Vagina (tissue), 2 donors: ENCODE data around the gene NRXN2.
"Not testable (repeated sequence)": the region's sequence is repeated elsewhere in the genome, so short reads cannot be mapped to it uniquely, and the experiment has no call there.

Experiments used
- POLR2A ChIP-seq, 2 donors: fragments of 450-650 bp; IDR thresholded peaks; one replicate each; pipeline ENCODE4 v1.6.1; 2017; ENCODE audit warnings: antibody characterized with exemption in 2 of 2, mild to moderate bottlenecking in 2 of 2, moderate library complexity in 2 of 2
- POLR2AphosphoS5 ChIP-seq, 2 donors: sonication (generic); formaldehyde crosslinking; IDR thresholded peaks; one replicate each; pipeline ENCODE4 v1.9.0; 2017; ENCODE audit warnings: antibody characterized with exemption in 2 of 2, mild to moderate bottlenecking in 2 of 2, low read depth in 1 of 2; ENCODE audit not compliant: insufficient read depth in 1 of 2

GRCh38 chr11:64664236-64664870, 58.6 kb downstream of the NRXN2 start:
- TF ChIP-seq POLR2AphosphoS5 (IDR thresholded peaks at IDR 0.05; ENCODE audit: insufficient read depth in 1 of 2, low read depth in 1 of 2); POLR2A (IDR thresholded peaks at IDR 0.05): not testable (repeated sequence)
